Kidney (tissue), 14 donors: ENCODE data around the gene SLC15A4. TPM values are rescaled to one million over a fixed set of nuclear protein-coding genes. Genes with fewer than 3 reads are reported as not detected.

Source experiments
- DNase-seq, 5 donors: peaks; one replicate each; pipeline ENCODE4 v3.0.0-alpha.2; 2013 to 2020
- FAIRE-seq: peaks from 2 replicates; lab custom pipeline; 2012; peaks lifted over from hg19 to GRCh38; lab: Jason Lieb, UNC
- H3K27ac ChIP-seq, 2 donors: one replicate each; pipeline ENCODE4 v1.7.0; 2013; ENCODE audit warnings: low read depth in 2 of 2, low read length in 2 of 2, inconsistent platforms in 1 of 2
- H3K27me3 ChIP-seq: one replicate; pipeline ENCODE4 v1.7.1; 2013; ENCODE audit warnings: low read length, inconsistent platforms; ENCODE audit not compliant: control insufficient read depth, insufficient read depth
- H3K36me3 ChIP-seq, 3 donors: one replicate each; pipeline versions ENCODE4 v1.7.0 to v1.7.1; 2013; ENCODE audit warnings: low read length in 3 of 3, control low read depth in 1 of 3, inconsistent platforms in 1 of 3; ENCODE audit not compliant: insufficient read depth in 3 of 3, control insufficient read depth in 2 of 3
- H3K4me1 ChIP-seq, 3 donors: one replicate each; pipeline versions ENCODE4 v1.7.0 to v1.7.1; 2013; ENCODE audit warnings: low read length in 3 of 3, inconsistent platforms in 1 of 3, low read depth in 1 of 3; ENCODE audit not compliant: control insufficient read depth in 2 of 3, insufficient read depth in 2 of 3
- H3K4me3 ChIP-seq, 3 donors: one replicate each; pipeline versions ENCODE4 v1.7.0 to v1.8.1; 2013; ENCODE audit warnings: low read length in 3 of 3, control low read depth in 1 of 3, inconsistent platforms in 1 of 3
- H3K9ac ChIP-seq, 3 donors: one replicate each; pipeline versions ENCODE4 v1.7.0 to v1.7.1; 2013; ENCODE audit warnings: low read length in 3 of 3, control low read depth in 1 of 3, inconsistent platforms in 1 of 3
- H3K9me3 ChIP-seq, 3 donors: one replicate each; pipeline versions ENCODE4 v1.7.0 to v1.7.1; 2013; ENCODE audit warnings: low read length in 3 of 3, control low read depth in 1 of 3, inconsistent platforms in 1 of 3; ENCODE audit not compliant: control insufficient read depth in 2 of 3, insufficient read depth in 1 of 3
- CTCF ChIP-seq: IDR thresholded peaks from 3 replicates; pipeline ENCODE4 v1.5.1; 2012; ENCODE audit warnings: mild to moderate bottlenecking, moderate library complexity, borderline replicate concordance; ENCODE audit not compliant: insufficient read depth; ENCODE audit errors: extremely low read depth
- intact Hi-C: fragments of 100-400 bp; cut with DNase I; formaldehyde crosslinking; loops from one replicate; pipeline ENCODE4 v1.11.1; 2022
- polyA plus RNA-seq: library from polyadenylated mRNA; stranded (reverse); fragments of 350-450 nt; fragmentation: Illumina TruSeq; extraction: RNeasy Lipid Tissue Mini Kit (QIAGEN cat#74804); gene quantifications from one replicate; pipeline ENCODE4 v1.2.3, GENCODE V29; 2014; ENCODE audit warnings: low read depth, low replicate concordance; ENCODE audit not compliant: insufficient read depth
- total RNA-seq: library from RNA; stranded (reverse); fragmentation: NEBNext Ultra II Directional; extraction: Animal tissue kit (Norgen Biotek cat#: 25700); gene quantifications from one replicate; pipeline ENCODE4 v1.2.1, GENCODE V29; 2021
- donor health status: control.
- donor health status: control.
- donor health status: control.
- donor health status: control.
- donor health status: control.
- donor health status: DM: yes; HTN: yes; CAD: no.
- donor health status: Normal renal cell carcinoma (clear cell type).

The SLC15A4 gene
- total and polyA plus RNA-seq, 2 donors from 2014 or later = 11.3 to 32.4 TPM

- Histone ChIP-seq H3K4me1 (no peaks in the 10 kb centered on the region), H3K4me3 (no peak overlapping the region), H3K27me3 (no peaks in the 10 kb centered on the region), H3K9me3 (no peaks in the 10 kb centered on the region), H3K9ac (no peak overlapping the region), H3K36me3 (peaks cover 3 to 19% (median 16%) of the 10 kb centered on the region in 3 donors), H3K27ac (no peak overlapping the region)
- FAIRE-seq = no peak
- intact Hi-C loops = no loop called here
- TF ChIP-seq CTCF = no peak
- no peak for DNase-seq
Measured at GRCh38 chr12:128790653-128791373, 32.9 kb downstream of the SLC15A4 start.

- Histone ChIP-seq H3K4me3 (no peak overlapping the region), H3K36me3 (peaks cover 3 to 16% (median 11%) of the 10 kb centered on the region in 3 donors), H3K4me1 (no peaks in the 10 kb centered on the region), H3K27ac (no peak overlapping the region), H3K9ac (no peak overlapping the region), H3K27me3 (no peaks in the 10 kb centered on the region), H3K9me3 (no peaks in the 10 kb centered on the region)
- FAIRE-seq = no peak
- TF ChIP-seq CTCF = no peak
- intact Hi-C loops = no loop called here
- DNase-seq = no peak
Measured at GRCh38 chr12:128790221-128790620, 33.5 kb downstream of the SLC15A4 start.

GRCh38 chr12:128789356-128789929, 34.3 kb downstream of the SLC15A4 start:
- intact Hi-C loops = no loop called here
- Histone ChIP-seq H3K4me3 (no peak overlapping the region), H3K9me3 (no peaks in the 10 kb centered on the region), H3K9ac (no peak overlapping the region), H3K36me3 (peaks cover 3 to 10% (median 8%) of the 10 kb centered on the region in 3 donors), H3K27me3 (no peaks in the 10 kb centered on the region), H3K27ac (no peak overlapping the region), H3K4me1 (no peaks in the 10 kb centered on the region)
- no peak for TF ChIP-seq CTCF
- FAIRE-seq (no peak), DNase-seq (no peak)
